ENCODE data around the gene MBD6. TPM values are rescaled to one million over a fixed set of nuclear protein-coding genes. Genes with fewer than 3 reads are reported as not detected.

Gene MBD6
- total RNA-seq, 2 donors from 2014 or later: 12.5 to 14.4 TPM

GRCh38 chr12:57547288-57548012 is 24.8 kb downstream of the MBD6 start:
- peaks cover 0 to 40% of the 10 kb centered on the region in 2 donors for H3K4me1 ChIP-seq
- TF ChIP-seq CTCF (IDR thresholded peaks at IDR 0.05): no peak
- no peaks in the 10 kb centered on the region for H3K9me3 ChIP-seq
- H3K27me3 ChIP-seq: peaks cover 3 to 17% of the 10 kb centered on the region in 2 donors
- H3K36me3 ChIP-seq: no peaks in the 10 kb centered on the region
- peak overlapping the region; percentile 98 to 100 for H3K4me3 ChIP-seq
- DNase-seq (ENCODE audit: low spot score): no peak
- H3K27ac ChIP-seq: peak overlapping the region; percentile 89 to 97

- no peak for DNase-seq (ENCODE audit: low spot score)
- Histone ChIP-seq H3K27ac (no peak overlapping the region), H3K27me3 (peaks cover 3 to 17% of the 10 kb centered on the region in 2 donors), H3K36me3 (no peaks in the 10 kb centered on the region), H3K4me1 (peaks cover 0 to 40% of the 10 kb centered on the region in 2 donors), H3K4me3 (no peak overlapping the region), H3K9me3 (no peaks in the 10 kb centered on the region)
- no peak for TF ChIP-seq CTCF (IDR thresholded peaks at IDR 0.05)
Observed at GRCh38 chr12:57548013-57548315, 25.3 kb downstream of the MBD6 start.

DNA sequence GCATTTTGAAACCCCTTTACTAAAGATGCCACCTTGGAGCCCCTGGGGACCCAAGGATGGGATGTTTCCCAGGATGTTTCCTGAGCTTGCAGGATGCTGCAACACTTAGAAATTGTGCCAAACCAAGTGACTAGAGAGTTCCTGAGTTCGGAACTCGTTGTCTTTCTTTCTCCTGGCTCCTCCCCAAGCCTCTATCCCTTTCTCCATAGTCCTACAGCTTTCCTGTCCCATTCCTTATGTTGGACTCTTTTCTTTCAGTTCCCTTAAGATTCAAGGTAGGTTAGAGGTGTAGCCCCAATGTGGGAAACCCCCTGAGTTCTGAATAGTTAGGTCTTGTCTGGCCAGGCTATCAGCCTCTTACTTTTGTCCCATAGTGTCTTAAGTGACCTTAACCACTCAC is 25.9 kb downstream of the MBD6 start:
- peaks cover 3 to 17% of the 10 kb centered on the region in 2 donors for H3K27me3 ChIP-seq
- no peak for TF ChIP-seq CTCF (IDR thresholded peaks at IDR 0.05)
- H3K4me3 ChIP-seq: no peak overlapping the region
- no peaks in the 10 kb centered on the region for H3K9me3 ChIP-seq
- peaks cover 0 to 37% of the 10 kb centered on the region in 2 donors for H3K4me1 ChIP-seq
- DNase-seq (ENCODE audit: low spot score): no peak
- H3K27ac ChIP-seq: no peak overlapping the region
- no peaks in the 10 kb centered on the region for H3K36me3 ChIP-seq

GRCh38 chr12:57549203-57549908 is 26.7 kb downstream of the MBD6 start:
- Histone ChIP-seq H3K4me3 (peak overlapping the region; percentile 18 to 45), H3K4me1 (peaks cover 0 to 31% of the 10 kb centered on the region in 2 donors), H3K36me3 (no peaks in the 10 kb centered on the region), H3K27me3 (peaks cover 3 to 17% of the 10 kb centered on the region in 2 donors), H3K9me3 (no peaks in the 10 kb centered on the region), H3K27ac (no peak overlapping the region)
- TF ChIP-seq CTCF (IDR thresholded peaks at IDR 0.05): no peak
- no peak for DNase-seq (ENCODE audit: low spot score)

- Histone ChIP-seq H3K36me3 (no peaks in the 10 kb centered on the region), H3K27me3 (peaks cover 3 to 17% of the 10 kb centered on the region in 2 donors), H3K27ac (no peak within 1 kb of the TSS), H3K4me3 (peak within 1 kb of the TSS; percentile 18 to 45), H3K4me1 (peaks cover 0 to 29% of the 10 kb centered on the region in 2 donors), H3K9me3 (no peaks in the 10 kb centered on the region)
- TF ChIP-seq CTCF (IDR thresholded peaks at IDR 0.05): no peak
- DNase-seq (ENCODE audit: low spot score): no peak
Observed at GRCh38 chr12:57549909-57550640, 27.5 kb downstream of the MBD6 start, which contains the start of gene KIF5A. Gene KIF5A, plus strand, starts transcription at chr12:57550044. Its CDS starts 228 bp downstream, at chr12:57550272.

All from right atrium auricular region (tissue), 2 donors.